Caco-2 (cell line): ENCODE measurements around the gene STXBP3. TPM values are rescaled to one million over a fixed set of nuclear protein-coding genes. Genes with fewer than 3 reads are reported as not detected.

Source experiments
- BruUV-seq: library from RNA; stranded (reverse); fragments of 400-500 nt; replicated peaks from 2 replicates; lab custom pipeline; 2021; lab: Mats Ljungman, UMichigan
- CTCF ChIA-PET: fragments of 300-600 bp; sonication (Branson Sonifier 250); formaldehyde crosslinking; loops from one replicate; lab custom pipeline; 2022; ENCODE audit warnings: antibody characterized with exemption; lab: Charles Lee
- POLR2A ChIA-PET: fragments of 300-600 bp; sonication (Branson Sonifier 250); formaldehyde crosslinking; loops from one replicate; lab custom pipeline; 2022; ENCODE audit warnings: antibody characterized with exemption; lab: Charles Lee
- DNase-seq, 2 experiments: peaks; one replicate each; pipeline versions ENCODE4 v3.0.0 to v3.0.0-alpha.2; 2020 to 2022
- H3K27me3 ChIP-seq: replicated peaks from 2 replicates; pipeline ENCODE4 v1.6.0; 2011; ENCODE audit warnings: low read length; ENCODE audit not compliant: control insufficient read depth, insufficient read depth
- H3K36me3 ChIP-seq: 2 replicates; pipeline ENCODE4 v1.5.1; 2011; ENCODE audit warnings: low read length; ENCODE audit not compliant: control insufficient read depth, insufficient read depth
- H3K4me1 ChIP-seq: fragments of 250-450 bp; sonication (Bioruptor Pico); 2 replicates; pipeline ENCODE4 v1.5.1; 2020; ENCODE audit warnings: mild to moderate bottlenecking
- H3K4me3 ChIP-seq: 2 replicates; pipeline ENCODE4 v1.5.1; 2011; ENCODE audit warnings: low read depth, mild to moderate bottlenecking, control low read depth, low read length
- H3K9me3 ChIP-seq: fragments of 250-450 bp; sonication (Bioruptor Pico); 2 replicates; pipeline ENCODE4 v1.5.1; 2020; ENCODE audit warnings: mild to moderate bottlenecking, moderate library complexity
- H3K27ac Mint-ChIP-seq: one replicate; pipeline ENCODE4 v1.8.0; 2022; ENCODE audit warnings: mixed read lengths; ENCODE audit not compliant: unreplicated experiment
- H3K27me3 Mint-ChIP-seq: one replicate; pipeline ENCODE4 v1.8.0; 2022; ENCODE audit warnings: mixed read lengths; ENCODE audit not compliant: insufficient read depth, unreplicated experiment
- H3K36me3 Mint-ChIP-seq: one replicate; pipeline ENCODE4 v1.8.0; 2022; ENCODE audit warnings: mild to moderate bottlenecking, mixed read lengths; ENCODE audit not compliant: insufficient read depth, unreplicated experiment
- H3K4me1 Mint-ChIP-seq: one replicate; pipeline ENCODE4 v1.8.0; 2022; ENCODE audit warnings: low read depth, mixed read lengths; ENCODE audit not compliant: unreplicated experiment
- H3K4me3 Mint-ChIP-seq: one replicate; pipeline ENCODE4 v1.8.0; 2022; ENCODE audit warnings: mild to moderate bottlenecking, moderate library complexity, mixed read lengths; ENCODE audit not compliant: unreplicated experiment
- H3K9me3 Mint-ChIP-seq: one replicate; pipeline ENCODE4 v1.8.0; 2022; ENCODE audit warnings: mixed read lengths; ENCODE audit not compliant: unreplicated experiment
- intact Hi-C: fragments of 100-400 bp; cut with micrococcal nuclease; formaldehyde crosslinking; loops from one replicate; pipeline ENCODE4 v1.10.0; 2022; ENCODE audit not compliant: unreplicated experiment
- total RNA-seq: library from RNA; stranded (reverse); gene quantifications from 2 replicates; pipeline ENCODE4 v1.2.3, GENCODE V29; 2022
- TF ChIP-seq, protein P1 (sequence below), 2 experiments: fragments of 200-600 bp in 1 of 2; IDR thresholded peaks; 1 replicate in 1 of 2; 2 replicates in 1 of 2; pipeline versions ENCODE4 v1.5.1 to v1.8.0; 2011 to 2022; ENCODE audit warnings: antibody characterized with exemption in 1 of 2, control low read depth in 1 of 2, inconsistent platforms in 1 of 2, low read depth in 1 of 2, low read length in 1 of 2, mild to moderate bottlenecking in 1 of 2, moderate library complexity in 1 of 2; ENCODE audit not compliant: insufficient read depth in 1 of 2, severe bottlenecking in 1 of 2, unreplicated experiment in 1 of 2

STXBP3 gene
- total RNA-seq, 1 experiment from 2014 or later: 34.3 TPM

DNA sequence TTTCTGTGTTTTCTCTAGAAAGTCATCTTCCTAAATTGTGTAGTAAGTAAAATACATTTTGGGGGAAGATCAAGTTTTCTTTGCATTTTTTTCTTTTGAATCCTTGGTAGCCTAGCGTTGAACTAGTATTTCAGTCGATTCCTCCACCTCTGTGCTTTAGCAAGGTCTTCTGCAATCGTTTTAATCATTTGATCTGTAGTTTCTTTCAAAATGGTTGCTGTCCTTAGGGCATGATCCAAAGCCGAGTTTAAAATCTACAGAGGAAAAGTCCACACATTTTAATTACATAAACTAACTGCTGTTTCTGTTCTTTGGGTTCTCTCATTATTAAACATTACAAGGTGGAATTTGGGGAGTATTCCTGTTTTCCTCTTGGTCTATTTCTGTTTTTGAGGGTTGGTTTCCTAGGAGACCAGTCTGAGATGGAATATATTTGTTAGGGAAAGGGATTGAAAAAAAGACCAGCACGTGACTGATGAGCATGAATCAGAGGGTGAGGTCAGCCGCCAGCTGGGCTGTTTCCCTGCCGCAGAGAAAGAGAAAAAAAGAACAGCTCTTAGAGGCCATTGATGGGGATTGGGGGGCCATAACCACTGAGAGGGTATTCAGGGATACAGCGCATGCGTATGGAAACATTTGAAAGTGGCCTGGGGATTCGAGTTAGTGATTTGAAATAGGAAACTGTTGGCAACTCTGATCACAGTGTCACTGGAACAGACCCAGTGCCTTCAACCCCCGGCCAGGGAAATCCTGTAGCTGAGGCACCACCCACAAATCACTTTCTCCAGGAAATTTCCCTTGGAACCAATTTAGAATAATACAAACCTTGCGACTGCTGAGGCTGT, 69.8 kb downstream of the STXBP3 start:
- H3K27ac Mint-ChIP-seq: peak overlapping the region; percentile 67
- Histone ChIP-seq H3K4me3 (no peak overlapping the region), H3K4me1 (0 out of 2 replicates have a peak, but pooled peaks cover 3% of the 10 kb centered on the region), H3K36me3 (no peaks in the 10 kb centered on the region), H3K27me3 (no peaks in the 10 kb centered on the region), H3K9me3 (no peaks in the 10 kb centered on the region)
- no TSS peak for BruUV-seq
- intact Hi-C loops: no loop called here
- no peaks in the 10 kb centered on the region for H3K27me3 Mint-ChIP-seq
- DNase-seq: no peak
- CTCF ChIA-PET: interaction anchor here (0.7 to 1.0 kb wide), 2 partner anchors 124 to 147 kb away, joined by 3 read pairs; partner anchors contain the start of genes CLCC1 and PRPF38B
- H3K4me3 Mint-ChIP-seq: peak overlapping the region; percentile 45
- no peaks in the 10 kb centered on the region for H3K9me3 Mint-ChIP-seq
- TF ChIP-seq, protein P1, sequence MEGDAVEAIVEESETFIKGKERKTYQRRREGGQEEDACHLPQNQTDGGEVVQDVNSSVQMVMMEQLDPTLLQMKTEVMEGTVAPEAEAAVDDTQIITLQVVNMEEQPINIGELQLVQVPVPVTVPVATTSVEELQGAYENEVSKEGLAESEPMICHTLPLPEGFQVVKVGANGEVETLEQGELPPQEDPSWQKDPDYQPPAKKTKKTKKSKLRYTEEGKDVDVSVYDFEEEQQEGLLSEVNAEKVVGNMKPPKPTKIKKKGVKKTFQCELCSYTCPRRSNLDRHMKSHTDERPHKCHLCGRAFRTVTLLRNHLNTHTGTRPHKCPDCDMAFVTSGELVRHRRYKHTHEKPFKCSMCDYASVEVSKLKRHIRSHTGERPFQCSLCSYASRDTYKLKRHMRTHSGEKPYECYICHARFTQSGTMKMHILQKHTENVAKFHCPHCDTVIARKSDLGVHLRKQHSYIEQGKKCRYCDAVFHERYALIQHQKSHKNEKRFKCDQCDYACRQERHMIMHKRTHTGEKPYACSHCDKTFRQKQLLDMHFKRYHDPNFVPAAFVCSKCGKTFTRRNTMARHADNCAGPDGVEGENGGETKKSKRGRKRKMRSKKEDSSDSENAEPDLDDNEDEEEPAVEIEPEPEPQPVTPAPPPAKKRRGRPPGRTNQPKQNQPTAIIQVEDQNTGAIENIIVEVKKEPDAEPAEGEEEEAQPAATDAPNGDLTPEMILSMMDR (IDR thresholded peaks at IDR 0.05; ENCODE audit: insufficient read depth in 1 of 2, low read depth in 1 of 2, low read length in 1 of 2, severe bottlenecking in 1 of 2, unreplicated experiment in 1 of 2): no peak
- H3K36me3 Mint-ChIP-seq: no peaks in the 10 kb centered on the region
- H3K4me1 Mint-ChIP-seq: no peaks in the 10 kb centered on the region
- POLR2A ChIA-PET: interaction anchor here (0.7 kb wide), 1 partner anchor 70 kb away, joined by 9 read pairs; the partner anchor contains the start of gene STXBP3

DNA sequence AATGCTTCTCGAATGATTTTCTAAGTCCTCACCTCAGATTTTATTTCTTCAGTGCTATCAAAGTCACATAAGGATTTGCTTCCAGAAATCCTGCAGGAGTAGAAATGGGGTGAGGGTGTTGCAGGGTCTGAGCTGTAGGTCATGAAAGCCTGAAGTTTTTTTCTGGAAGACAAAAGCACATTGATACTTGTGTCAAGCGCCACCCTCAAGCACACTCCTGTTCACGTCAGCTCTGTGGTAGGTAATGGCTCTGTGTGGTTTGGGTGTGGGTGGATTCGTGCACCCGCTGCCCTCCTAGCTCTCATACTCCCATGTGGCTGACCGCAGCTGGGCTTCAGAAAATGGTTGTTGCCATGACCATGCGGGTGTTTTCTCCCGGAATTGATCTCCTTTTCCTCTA, 70.5 kb downstream of the STXBP3 start:
- CTCF ChIA-PET: interaction anchor here (0.7 to 1.0 kb wide), 2 partner anchors 125 to 146 kb away, joined by 3 read pairs; partner anchors contain the start of genes CLCC1 and PRPF38B
- H3K4me3 ChIP-seq: no peak overlapping the region
- DNase-seq: no peak

DNA sequence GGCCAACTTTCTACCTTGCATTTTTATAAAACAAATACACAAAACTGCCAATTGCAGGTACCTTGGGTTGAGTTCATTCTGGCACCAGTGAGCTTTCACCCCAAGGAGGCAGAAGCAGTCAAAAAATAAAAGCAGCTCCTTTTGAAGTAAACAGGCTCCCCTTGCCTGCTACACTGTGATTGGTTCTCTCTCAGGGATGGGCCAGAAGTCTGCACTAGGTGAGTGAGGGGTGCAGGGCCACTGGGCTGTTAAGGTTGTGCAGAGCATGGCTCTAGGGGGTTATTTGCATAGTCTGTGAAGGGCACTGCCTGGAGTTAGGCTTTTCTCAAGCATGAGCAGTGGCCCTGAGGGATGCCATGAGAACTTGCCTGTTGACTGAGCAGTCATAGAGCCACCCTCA, 71.3 kb downstream of the STXBP3 start:
- DNase-seq: no peak
- TF ChIP-seq, protein P1 (IDR thresholded peaks at IDR 0.05; ENCODE audit: insufficient read depth in 1 of 2, low read depth in 1 of 2, low read length in 1 of 2, severe bottlenecking in 1 of 2, unreplicated experiment in 1 of 2): no peak
- H3K9me3 ChIP-seq: no peaks in the 10 kb centered on the region
- no peaks in the 10 kb centered on the region for H3K27me3 ChIP-seq
- CTCF ChIA-PET: no interaction called here
- Mint-ChIP-seq H3K9me3 (no peaks in the 10 kb centered on the region), H3K4me1 (no peaks in the 10 kb centered on the region), H3K36me3 (no peaks in the 10 kb centered on the region), H3K27me3 (no peaks in the 10 kb centered on the region), H3K27ac (no peak overlapping the region), H3K4me3 (no peak overlapping the region)
- H3K36me3 ChIP-seq: no peaks in the 10 kb centered on the region
- no TSS peak for BruUV-seq
- intact Hi-C loops: no loop called here
- H3K4me1 ChIP-seq: 0 out of 2 replicates have a peak, but pooled peaks cover 3% of the 10 kb centered on the region
- POLR2A ChIA-PET: no interaction called here
- H3K4me3 ChIP-seq: no peak overlapping the region

More for the DNA sequence above, 70.5 kb downstream of the STXBP3 start:
- Mint-ChIP-seq H3K36me3 (no peaks in the 10 kb centered on the region), H3K4me1 (no peaks in the 10 kb centered on the region), H3K4me3 (no peak overlapping the region), H3K27ac (no peak overlapping the region), H3K9me3 (no peaks in the 10 kb centered on the region), H3K27me3 (no peaks in the 10 kb centered on the region)
- 0 out of 2 replicates have a peak, but pooled peaks cover 3% of the 10 kb centered on the region for H3K4me1 ChIP-seq
- H3K27me3 ChIP-seq: no peaks in the 10 kb centered on the region
- intact Hi-C loops: no loop called here
- H3K36me3 ChIP-seq: no peaks in the 10 kb centered on the region
- BruUV-seq: no TSS peak
- no peaks in the 10 kb centered on the region for H3K9me3 ChIP-seq
- POLR2A ChIA-PET: interaction anchor here (0.7 kb wide), 1 partner anchor 70 kb away, joined by 9 read pairs; the partner anchor contains the start of gene STXBP3
- TF ChIP-seq, protein P1 (IDR thresholded peaks at IDR 0.05; ENCODE audit: insufficient read depth in 1 of 2, low read depth in 1 of 2, low read length in 1 of 2, severe bottlenecking in 1 of 2, unreplicated experiment in 1 of 2): no peak
